Upper lobe of left lung (tissue), 6 donors: Measurements from ENCODE around the gene NSMF. TPM values are rescaled to one million over a fixed set of nuclear protein-coding genes. Genes with fewer than 3 reads are reported as not detected.

Experiments used
- ATAC-seq, 2 donors: fragments of 200-7000 bp; cut with Tn5 transposase; one replicate each; pipeline ENCODE4 v1.9.1; 2022; ENCODE audit warnings: mild to moderate bottlenecking in 2 of 2, moderate library complexity in 2 of 2; ENCODE audit not compliant: low FRiP score in 2 of 2
- DNase-seq, 2 donors: peaks; one replicate each; pipeline ENCODE4 v3.0.0-alpha.2; 2019 to 2020
- H3K27ac ChIP-seq, 4 donors: fragments of 200-600 bp; sonication (generic); one replicate each; pipeline ENCODE4 v1.5.1; 2016 to 2019
- H3K27me3 ChIP-seq, 4 donors: fragments of 200-600 bp; sonication (generic); one replicate each; pipeline ENCODE4 v1.5.1; 2017 to 2019
- H3K36me3 ChIP-seq, 4 donors: fragments of 200-600 bp; sonication (generic); one replicate each; pipeline ENCODE4 v1.5.1; 2016 to 2019
- H3K4me1 ChIP-seq, 4 donors: fragments of 200-600 bp; sonication (generic); one replicate each; pipeline ENCODE4 v1.5.1; 2018 to 2019
- H3K4me3 ChIP-seq, 4 donors: fragments of 200-600 bp; sonication (generic); one replicate each; pipeline ENCODE4 v1.5.1; 2017 to 2019; ENCODE audit warnings: mild to moderate bottlenecking in 2 of 4, moderate library complexity in 1 of 4
- H3K9me3 ChIP-seq, 4 donors: fragments of 200-600 bp; sonication (generic); one replicate each; pipeline ENCODE4 v1.5.1; 2018 to 2019
- CTCF ChIP-seq, 6 experiments: fragments of 450-650 bp in 4 of 6; fragments of 200-600 bp in 2 of 6; sonication (generic) in 2 of 6; IDR thresholded peaks; one replicate each; pipeline ENCODE4 v1.5.1; 2016 to 2019; ENCODE audit warnings: antibody characterized with exemption in 6 of 6
- EP300 ChIP-seq, 4 donors: sonication (generic); formaldehyde crosslinking; IDR thresholded peaks; one replicate each; pipeline ENCODE4 v1.5.1; 2017; ENCODE audit warnings: antibody characterized with exemption in 4 of 4, control low read depth in 2 of 4
- POLR2A ChIP-seq, 4 donors: fragments of 450-650 bp; IDR thresholded peaks; one replicate each; pipeline ENCODE4 v1.5.1; 2016 to 2017; ENCODE audit warnings: antibody characterized with exemption in 4 of 4, mild to moderate bottlenecking in 2 of 4
- POLR2AphosphoS5 ChIP-seq, 2 donors: sonication (generic); formaldehyde crosslinking; IDR thresholded peaks; one replicate each; pipeline ENCODE4 v1.5.1; 2017; ENCODE audit warnings: antibody characterized with exemption in 2 of 2
- WGBS, 2 donors: methylation state at CpG; one replicate each; pipeline ENCODE4 v1.1.5; 2017 to 2018; 5-methylcytosine and 5-hydroxymethylcytosine counted together
- total RNA-seq, 6 donors: library from RNA; depleted of rRNA in 4 of 6; stranded (reverse); fragments of >200 nt in 4 of 6; gene quantifications; one replicate each; pipeline versions ENCODE4 v1.1.0 to v1.2.1, GENCODE V29; 2016 to 2021
- donor health status: DM: no; HTN: no; CAD: no; lungs with moderate emphysema.
- donor health status: DM: no; HTN: yes; CAD: no; lungs with severe emphysema.

NSMF gene
- total RNA-seq, 6 donors from 2014 or later = 20.4 to 57.6 (median 25.9) TPM

GRCh38 chr9:137449931-137450538 lies 9.1 kb downstream of the NSMF start:
- WGBS, 2 donors = 85 to 91% methylated on average over 16 to 17 of the region's 18 CpGs
- H3K4me1 ChIP-seq = peaks cover 14 to 26% (median 23%) of the 10 kb centered on the region in 4 donors
- H3K9me3 ChIP-seq = no peaks in the 10 kb centered on the region
- H3K27ac ChIP-seq = no peak overlapping the region
- TF ChIP-seq EP300 (IDR thresholded peaks at IDR 0.05) (no peak), CTCF (IDR thresholded peaks at IDR 0.05) (no peak), POLR2A (IDR thresholded peaks at IDR 0.05) (no peak), POLR2AphosphoS5 (IDR thresholded peaks at IDR 0.05) (no peak)
- H3K36me3 ChIP-seq = peaks cover 0 to 23% (median 10%) of the 10 kb centered on the region in 4 donors
- ATAC-seq (no peak), DNase-seq (peak in 1 of 2 donors; percentile 62)
- no peak overlapping the region for H3K4me3 ChIP-seq
- H3K27me3 ChIP-seq = no peaks in the 10 kb centered on the region

- H3K27ac ChIP-seq = no peak overlapping the region
- H3K4me1 ChIP-seq = peaks cover 9 to 21% (median 17%) of the 10 kb centered on the region in 4 donors
- peaks cover 0 to 23% (median 10%) of the 10 kb centered on the region in 4 donors for H3K36me3 ChIP-seq
- no peaks in the 10 kb centered on the region for H3K9me3 ChIP-seq
- ATAC-seq (no peak), DNase-seq (peak in 1 of 2 donors; percentile 69)
- TF ChIP-seq CTCF (IDR thresholded peaks at IDR 0.05) (no peak), EP300 (IDR thresholded peaks at IDR 0.05) (no peak), POLR2A (IDR thresholded peaks at IDR 0.05) (no peak), POLR2AphosphoS5 (IDR thresholded peaks at IDR 0.05) (no peak)
- H3K4me3 ChIP-seq = no peak overlapping the region
- no peaks in the 10 kb centered on the region for H3K27me3 ChIP-seq
- 90 to 92% methylated on average over 21 to 36 of the region's 36 CpGs for WGBS, 2 donors
Measured at GRCh38 chr9:137449081-137449844, 9.9 kb downstream of the NSMF start.

DNA sequence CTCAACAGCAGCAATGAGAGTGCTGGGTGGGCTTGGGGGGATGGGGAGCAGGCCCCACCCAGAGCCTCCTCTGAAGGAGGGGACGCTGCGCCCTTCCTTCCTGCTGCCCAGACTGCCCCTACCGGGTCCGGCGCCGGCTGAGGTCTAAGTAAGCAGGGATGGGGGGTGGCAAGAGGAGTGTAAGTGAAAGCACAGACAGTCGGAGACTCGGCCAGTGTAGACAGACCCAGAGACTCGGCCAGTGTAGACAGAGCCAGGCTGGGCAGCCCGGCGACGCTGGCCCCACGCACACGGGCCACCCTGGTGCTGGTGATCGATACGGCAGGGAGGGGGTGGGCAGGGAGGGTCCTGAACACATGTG lies 10.6 kb downstream of the NSMF start:
- WGBS, 2 donors = 91 to 100% methylated on average over 2 to 16 of the region's 16 CpGs
- peaks cover 9 to 17% (median 14%) of the 10 kb centered on the region in 4 donors for H3K4me1 ChIP-seq
- ATAC-seq (no peak), DNase-seq (peak in 1 of 2 donors; percentile 64)
- no peak for TF ChIP-seq EP300 (IDR thresholded peaks at IDR 0.05)
- no peak for TF ChIP-seq POLR2AphosphoS5 (IDR thresholded peaks at IDR 0.05)
- no peak for TF ChIP-seq POLR2A (IDR thresholded peaks at IDR 0.05)
- no peak for TF ChIP-seq CTCF (IDR thresholded peaks at IDR 0.05)
- H3K27me3 ChIP-seq = no peaks in the 10 kb centered on the region
- H3K4me3 ChIP-seq = no peak overlapping the region
- no peak overlapping the region for H3K27ac ChIP-seq
- H3K36me3 ChIP-seq = peaks cover 0 to 23% (median 10%) of the 10 kb centered on the region in 4 donors
- H3K9me3 ChIP-seq = no peaks in the 10 kb centered on the region

GRCh38 chr9:137447722-137448601 lies 11.2 kb downstream of the NSMF start:
- DNase-seq = peak in 1 of 2 donors; percentile 84
- no peaks in the 10 kb centered on the region for H3K9me3 ChIP-seq
- no peak overlapping the region for H3K27ac ChIP-seq
- TF ChIP-seq POLR2AphosphoS5 (IDR thresholded peaks at IDR 0.05) (no peak), POLR2A (IDR thresholded peaks at IDR 0.05) (no peak), CTCF (IDR thresholded peaks at IDR 0.05) (no peak), EP300 (IDR thresholded peaks at IDR 0.05) (no peak)
- no peaks in the 10 kb centered on the region for H3K27me3 ChIP-seq
- H3K4me1 ChIP-seq = peaks cover 6 to 11% (median 10%) of the 10 kb centered on the region in 4 donors
- H3K36me3 ChIP-seq = peaks cover 0 to 21% (median 10%) of the 10 kb centered on the region in 4 donors
- 89 to 100% methylated on average over 5 to 27 of the region's 27 CpGs for WGBS, 2 donors
- no peak for ATAC-seq
- H3K4me3 ChIP-seq = no peak overlapping the region
